Measurements from ENCODE around the gene POLR1A.

Gene POLR1A

DNA sequence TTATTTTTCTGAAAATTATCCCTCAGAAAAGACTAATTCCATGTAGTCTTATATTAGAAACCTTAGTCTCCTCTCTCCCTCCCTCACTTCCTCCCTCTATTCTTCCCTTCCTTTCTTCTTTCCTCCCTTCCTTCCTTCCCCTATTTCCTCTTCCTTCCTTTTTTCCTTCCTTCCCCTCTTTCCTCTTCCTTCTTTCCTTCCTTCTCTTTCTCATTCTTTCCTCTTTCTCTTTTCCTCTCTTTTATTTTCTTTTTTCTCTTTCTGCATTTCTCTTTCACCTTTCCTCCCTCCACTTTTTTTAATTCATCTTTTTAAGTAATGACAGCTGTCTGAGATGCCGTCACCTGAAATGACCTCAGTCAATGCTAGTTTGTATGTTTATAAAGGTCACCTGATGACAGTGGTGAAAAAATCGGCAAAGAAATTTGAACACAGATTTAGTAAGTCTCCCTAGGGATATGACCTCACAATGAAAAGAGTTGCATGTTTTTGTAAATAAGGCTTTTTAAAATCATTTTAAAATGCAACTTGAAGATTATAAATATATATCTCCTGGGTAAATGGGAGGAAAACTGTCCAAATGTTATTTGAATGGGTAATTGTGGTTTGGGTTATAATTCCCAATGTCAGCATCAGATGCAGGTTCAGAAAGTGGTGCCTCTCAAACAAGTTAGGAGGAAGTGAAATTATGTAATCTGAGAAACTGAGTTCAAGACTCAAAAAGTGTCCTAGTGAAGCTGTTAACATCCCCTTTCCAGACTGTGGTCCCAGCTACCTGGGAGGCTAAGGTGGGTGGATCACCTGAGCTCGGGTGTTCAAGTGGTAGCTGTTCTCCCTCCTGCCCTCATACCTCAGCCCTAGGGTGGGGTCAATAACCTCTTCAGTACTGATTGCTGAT, 126.6 kb downstream of the POLR1A start:
- no peak for DNase-seq (ENCODE audit: low read depth)

DNA sequence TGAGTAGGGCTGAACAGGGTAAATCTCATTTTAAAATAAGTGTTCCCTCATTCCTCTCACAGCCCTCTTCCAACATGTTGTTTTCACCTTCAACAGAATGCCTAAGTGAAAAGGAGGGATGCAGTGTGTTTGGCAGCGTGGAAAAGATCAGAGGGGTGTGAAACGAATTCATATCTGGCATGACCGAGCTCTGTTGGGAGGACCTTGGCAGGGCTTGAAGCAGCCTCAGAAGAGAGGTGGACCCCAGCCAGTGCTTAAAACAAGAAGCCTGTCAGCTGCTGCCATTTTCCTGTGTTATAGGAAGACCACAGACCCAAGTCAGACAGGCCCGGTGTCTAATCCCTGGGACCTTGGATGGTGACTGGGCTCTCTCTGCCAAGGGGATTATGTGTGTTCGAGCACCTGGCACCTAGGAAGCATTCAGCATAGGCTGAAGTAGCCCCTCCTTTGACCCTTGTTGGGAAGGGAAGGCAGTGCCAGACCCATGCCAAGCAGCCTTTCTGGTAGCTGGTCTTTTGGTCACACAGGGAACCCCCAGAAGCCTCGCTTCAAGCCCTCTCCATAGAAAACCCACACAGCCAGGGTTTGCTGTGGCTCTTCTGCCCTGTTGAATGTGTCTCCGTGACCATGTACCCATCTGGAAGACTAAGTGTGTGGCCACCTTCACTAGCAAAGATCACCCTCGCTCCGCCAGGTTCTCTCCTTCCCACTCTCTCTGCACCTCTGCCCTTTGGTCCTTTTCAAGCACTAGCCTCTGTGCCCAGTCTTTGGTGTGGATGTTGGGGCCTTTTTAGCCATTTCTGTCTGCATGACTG, 129.4 kb downstream of the POLR1A start:
- no peak for DNase-seq (ENCODE audit: low read depth)

DNA sequence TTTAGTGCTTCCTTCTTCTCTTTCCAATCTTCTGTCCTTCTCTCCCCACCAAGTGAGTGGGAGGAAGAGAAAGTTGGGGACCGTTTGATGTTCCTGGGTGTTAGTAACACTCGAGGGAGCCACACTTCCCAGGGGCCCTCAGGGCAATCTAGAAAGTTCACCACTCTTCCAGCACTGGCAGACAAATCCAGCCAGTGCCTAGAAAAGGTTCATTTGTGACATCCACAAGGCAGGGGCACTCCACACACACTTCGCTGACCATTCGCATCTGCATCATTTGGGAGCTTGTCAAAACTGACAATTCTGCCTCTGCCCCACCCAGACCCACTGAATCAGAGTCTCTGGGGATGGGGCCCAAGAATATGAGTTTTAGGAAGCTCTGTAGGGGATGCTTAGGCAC, 130.1 kb downstream of the POLR1A start:
- DNase-seq (ENCODE audit: low read depth) = no peak

DNA sequence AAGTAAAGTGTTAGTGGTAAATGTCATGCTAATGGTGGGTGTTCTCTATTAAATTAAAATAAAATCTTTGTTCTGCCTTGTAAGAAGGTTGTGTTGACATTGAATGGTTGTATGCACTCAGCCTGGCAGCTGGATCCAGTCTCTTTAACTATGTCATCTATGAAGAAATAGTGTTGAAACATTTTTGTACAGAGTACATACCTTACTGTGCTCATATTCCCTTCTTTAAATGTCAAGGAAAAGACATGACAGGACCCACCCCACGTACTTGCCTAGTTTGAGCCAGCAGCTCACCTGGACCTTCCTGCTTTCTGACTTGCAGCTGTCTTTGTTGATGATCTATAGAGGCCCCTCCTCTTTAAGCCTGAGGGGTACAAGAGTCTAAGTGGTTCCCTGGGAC, 131.3 kb downstream of the POLR1A start:
- no peak for DNase-seq (ENCODE audit: low read depth)

DNA sequence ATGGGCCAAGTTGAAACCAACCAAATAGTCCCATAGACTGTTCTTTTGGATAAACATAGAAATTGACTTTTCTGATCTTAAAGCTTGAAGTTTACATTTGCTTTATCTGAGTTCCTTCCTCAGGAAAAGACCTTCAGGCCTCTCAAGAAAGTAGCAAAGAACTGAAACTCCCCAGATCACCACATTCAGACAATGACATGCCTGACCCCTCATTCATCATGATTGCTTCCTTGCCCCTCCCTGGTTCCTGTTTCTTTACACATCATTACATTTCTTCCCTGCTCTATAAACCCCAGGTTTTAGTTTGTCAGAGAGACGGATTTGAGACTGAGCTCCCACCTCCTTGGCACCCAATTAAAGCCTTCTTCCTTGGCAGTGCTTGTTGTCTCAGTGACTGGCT, 133.3 kb downstream of the POLR1A start:
- no peak for DNase-seq (ENCODE audit: low read depth)

DNA sequence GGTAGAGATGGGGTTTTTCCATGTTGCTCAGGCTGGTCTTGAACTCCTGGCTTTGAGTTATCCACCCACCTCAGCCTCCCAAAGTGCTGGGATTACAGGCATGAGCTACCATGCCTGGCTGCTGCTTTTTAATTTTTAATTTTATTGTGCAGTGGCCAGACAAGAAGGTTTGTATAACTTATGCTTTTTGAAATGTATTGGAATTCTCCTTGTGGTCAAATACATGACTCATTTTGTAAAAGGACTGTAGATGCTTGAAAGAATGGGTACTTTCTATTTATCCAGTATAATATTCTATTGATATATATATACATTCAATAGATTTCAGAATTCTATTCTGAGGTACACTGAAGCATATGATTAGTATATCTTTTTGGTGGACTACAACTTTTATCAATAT, 134.3 kb downstream of the POLR1A start:
- DNase-seq (ENCODE audit: low read depth) = no peak

Data from T follicular helper cell (primary cell).